GM19467 (cell line): Measurements from ENCODE around the gene SWI5.

Experiments used
- ATAC-seq: cut with Tn5 transposase; IDR thresholded peaks from one replicate; pipeline ENCODE4 v1.9.1; 2021; ENCODE audit warnings: mild to moderate bottlenecking, moderate library complexity; ENCODE audit not compliant: unreplicated experiment

Gene SWI5

DNA sequence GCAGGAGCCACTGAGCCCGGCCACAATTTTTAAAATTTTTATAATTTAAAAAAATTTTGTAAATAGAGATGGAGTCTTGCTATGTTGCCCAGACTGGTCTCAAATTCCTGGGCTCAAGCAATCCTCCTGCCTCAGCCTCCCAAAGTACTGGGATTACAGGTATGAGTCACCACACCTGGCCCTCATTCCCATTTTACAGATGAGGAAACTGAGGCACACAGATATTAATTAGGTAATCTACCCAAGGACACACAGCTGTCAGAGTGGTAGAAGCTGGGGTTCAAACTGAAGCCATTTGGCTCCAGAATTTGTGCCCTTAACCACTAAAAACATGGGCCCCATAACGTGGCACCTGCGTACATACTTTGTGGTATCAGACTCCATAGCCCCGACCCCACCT, 38.6 kb downstream of the SWI5 start:
- ATAC-seq: no peak

DNA sequence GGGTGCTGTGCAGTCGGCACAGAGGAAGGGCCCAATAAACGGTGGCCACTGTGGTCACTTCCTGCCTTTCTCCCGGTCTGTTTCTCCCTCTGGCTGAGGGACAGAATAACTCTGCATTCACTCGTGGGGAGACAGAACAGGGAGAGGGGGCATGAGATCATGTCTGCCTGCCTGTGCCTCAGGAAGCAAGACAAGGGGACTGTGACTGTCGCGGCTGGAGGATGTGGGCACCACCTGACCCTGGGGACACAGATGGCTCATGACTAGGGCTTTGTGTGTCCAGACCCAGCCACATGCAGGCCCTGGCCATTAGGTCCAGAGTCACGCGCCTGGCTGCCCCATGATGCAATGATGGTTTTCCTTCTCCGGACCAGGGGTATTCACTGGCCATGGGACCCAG, 40.3 kb downstream of the SWI5 start:
- no peak for ATAC-seq

DNA sequence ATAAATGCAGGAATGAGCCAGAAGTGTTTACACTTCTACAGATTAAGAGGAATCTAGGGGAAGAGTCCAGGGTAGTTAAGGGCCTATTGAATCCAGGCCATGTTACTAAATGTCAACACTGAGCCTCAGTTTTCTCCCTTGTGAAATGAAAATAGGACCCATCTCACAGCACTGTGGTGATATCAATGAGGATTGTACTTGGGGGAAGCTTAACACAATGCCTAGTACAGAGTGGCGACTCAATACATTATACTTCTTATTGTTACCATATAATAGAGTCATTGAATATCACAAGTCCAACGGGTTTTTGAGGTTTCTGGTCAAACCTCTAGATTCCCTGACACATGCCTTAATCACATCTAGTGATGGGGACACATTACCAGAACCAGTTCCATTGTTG, 41.6 kb downstream of the SWI5 start:
- no peak for ATAC-seq

- ATAC-seq: no peak
Observed at GRCh38 chr9:128321343-128321742, 45.3 kb downstream of the SWI5 start.

GRCh38 chr9:128321879-128322403, 45.9 kb downstream of the SWI5 start:
- peak; percentile 17 for ATAC-seq

DNA sequence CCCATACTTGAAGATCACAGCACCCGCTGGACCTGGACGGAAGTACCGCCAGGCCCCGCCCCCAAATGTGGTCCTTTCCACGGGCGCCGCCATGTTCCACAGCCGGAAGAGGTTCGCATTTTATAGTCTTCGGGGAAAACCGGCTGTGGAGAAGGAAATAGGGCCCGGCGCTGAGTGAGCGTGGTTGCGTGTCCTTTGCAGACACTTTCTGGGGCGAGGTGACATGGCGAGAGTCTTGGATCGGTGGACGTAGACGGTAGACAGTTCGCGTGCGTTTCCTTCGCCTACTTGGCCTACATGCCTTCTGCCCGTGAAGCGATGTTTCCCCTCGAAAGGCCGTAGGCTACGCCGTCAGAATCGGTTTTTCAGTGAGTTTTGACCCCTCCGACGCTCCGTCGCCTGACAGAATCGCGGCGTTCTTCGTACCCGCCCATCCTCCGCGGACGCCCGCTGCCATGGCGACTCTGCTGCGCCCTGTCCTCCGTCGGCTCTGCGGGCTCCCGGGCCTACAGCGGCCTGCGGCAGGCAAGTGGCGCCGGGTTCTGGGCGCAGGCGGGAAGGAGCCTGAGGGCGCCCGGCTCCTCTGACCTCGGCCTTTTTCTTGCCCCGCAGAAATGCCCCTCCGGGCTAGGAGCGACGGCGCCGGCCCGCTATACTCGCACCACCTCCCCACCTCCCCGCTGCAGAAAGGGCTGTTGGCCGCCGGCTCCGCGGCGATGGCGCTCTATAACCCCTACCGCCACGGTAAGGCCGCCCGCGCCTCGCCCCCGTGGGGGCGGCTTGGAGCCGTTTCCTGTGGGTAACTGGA, 46.5 kb downstream of the SWI5 start, which contains the start of the genes COQ4 and TRUB2:
TSS of gene COQ4 (plus strand) at position 436 of the 808 bp plus-strand sequence. CDS start at position 456, 20 bp downstream.
TSS of gene TRUB2 (minus strand) at position 44 of the 808 bp plus-strand sequence. CDS start at position 5, 39 bp downstream.
- ATAC-seq: peak; percentile 72

DNA sequence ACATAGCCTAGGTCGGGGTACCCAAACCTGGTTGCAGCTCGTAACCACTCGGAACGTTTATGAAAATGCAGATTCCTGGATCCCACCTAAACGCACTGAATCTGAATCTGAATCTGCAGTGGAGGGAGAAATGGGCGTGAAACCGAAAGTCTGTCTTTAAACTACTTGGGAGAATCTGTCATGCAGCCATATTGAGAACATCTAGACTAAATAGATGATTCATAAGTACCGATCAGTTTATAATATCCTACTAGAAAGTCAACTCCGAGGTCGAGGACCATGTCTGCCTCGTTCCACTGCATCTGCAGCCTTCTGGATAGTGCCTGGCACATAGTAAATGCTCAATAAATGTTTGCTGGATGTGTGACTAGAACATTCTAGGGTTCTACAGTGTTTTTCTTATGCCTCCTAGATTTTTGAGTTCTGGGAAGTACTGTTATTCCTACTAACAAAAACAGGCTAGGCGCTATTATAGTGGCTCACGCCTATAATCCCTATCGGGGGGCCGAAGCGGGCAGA, 47.2 kb downstream of the SWI5 start:
- peak; percentile 13 for ATAC-seq

DNA sequence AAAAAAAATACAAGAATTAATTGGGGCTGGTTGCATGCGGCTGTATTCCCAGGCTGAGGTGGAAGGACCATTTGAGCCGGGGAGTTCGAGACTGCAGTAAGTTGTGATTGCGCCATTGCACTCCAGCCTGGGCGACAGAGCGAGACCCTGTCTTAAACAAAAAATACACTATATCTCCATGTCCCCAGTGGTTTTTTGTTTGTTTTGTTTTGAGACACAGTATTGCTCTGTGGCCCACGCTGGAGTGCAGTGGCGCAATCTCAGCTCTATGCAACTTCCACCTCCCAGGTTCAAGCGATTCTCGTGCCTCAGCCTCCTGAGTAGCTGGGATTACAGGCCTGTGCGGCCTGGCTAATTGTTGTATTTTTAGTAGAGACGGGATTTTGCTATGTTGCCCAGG, 47.7 kb downstream of the SWI5 start:
- no peak for ATAC-seq

GRCh38 chr9:128324401-128324800, 48.3 kb downstream of the SWI5 start:
- ATAC-seq: no peak

- no peak for ATAC-seq
Observed at GRCh38 chr9:128325629-128326028, 49.6 kb downstream of the SWI5 start.

DNA sequence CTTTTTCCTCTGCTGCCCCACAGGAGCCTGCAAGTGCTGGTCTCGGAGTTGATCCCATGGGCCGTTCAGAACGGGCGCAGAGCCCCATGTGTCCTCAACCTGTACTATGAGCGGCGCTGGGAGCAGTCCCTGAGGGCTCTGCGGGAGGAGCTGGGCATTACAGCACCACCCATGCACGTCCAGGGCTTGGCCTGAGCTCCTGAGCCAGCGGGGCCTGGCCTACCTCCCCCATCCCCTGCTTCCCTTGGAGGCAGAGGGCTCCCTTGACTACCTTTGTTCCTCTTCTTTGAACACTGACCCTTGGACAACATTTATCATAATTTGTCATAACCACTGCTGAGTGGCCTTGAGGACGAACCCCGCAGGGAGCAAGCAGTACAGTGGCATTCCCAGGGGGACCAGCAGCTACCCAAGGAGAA, 57.4 kb downstream of the SWI5 start:
- ATAC-seq: no peak

DNA sequence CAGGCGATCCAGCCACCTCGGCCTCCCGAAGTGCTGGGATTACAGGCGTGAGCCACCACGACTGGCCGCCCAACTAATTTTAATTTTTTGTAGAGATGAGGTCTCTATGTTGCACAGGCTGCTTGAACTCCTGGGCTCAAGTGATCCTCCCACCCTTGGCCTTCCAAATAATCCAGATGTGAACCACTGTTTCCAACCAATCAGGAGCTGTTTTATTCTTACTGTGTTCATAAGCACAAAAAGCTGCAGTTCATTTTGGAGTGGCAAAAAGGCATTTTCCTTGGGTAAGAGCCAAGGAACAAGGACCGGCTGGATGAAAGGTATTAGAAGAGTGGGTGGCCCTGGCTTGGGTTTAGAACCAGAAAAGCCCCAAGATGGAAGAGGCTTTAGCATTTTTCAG, 59.1 kb downstream of the SWI5 start:
- no peak for ATAC-seq

DNA sequence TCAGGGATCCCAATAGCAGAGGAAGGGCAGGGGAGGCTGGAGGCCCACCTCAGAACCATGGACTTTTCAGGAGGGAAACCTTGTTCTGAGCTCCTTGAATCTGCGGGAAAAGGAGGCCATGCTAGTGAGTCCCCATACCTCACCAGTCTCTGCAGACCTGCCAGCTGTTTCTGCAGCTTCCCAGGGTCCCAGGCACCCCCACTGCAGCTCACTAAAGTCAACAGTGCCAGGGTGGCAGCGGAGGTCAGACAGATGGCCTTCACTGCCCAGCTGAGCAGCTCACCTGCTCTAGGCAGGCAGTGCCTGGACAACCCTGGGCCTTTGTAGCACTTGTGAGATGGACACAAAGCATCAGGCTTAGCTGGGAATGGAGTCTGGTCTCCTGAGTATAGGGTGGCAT, 59.8 kb downstream of the SWI5 start:
- ATAC-seq: no peak

GRCh38 chr9:128337936-128338335, 61.9 kb downstream of the SWI5 start:
- ATAC-seq: no peak
